K562 (cell line): ENCODE data around the gene NOL4L. TPM values are rescaled to one million over a fixed set of nuclear protein-coding genes. Genes with fewer than 3 reads are reported as not detected.

Source experiments
- ATAC-seq: fragments of 200-7000 bp; cut with Tn5 transposase; 3 replicates; pipeline ENCODE4 v1.9.1; 2020; ENCODE audit warnings: moderate library complexity
- BruUV-seq: library from RNA; stranded (reverse); fragments of 400-500 nt; replicated peaks from 2 replicates; lab custom pipeline; 2021; lab: Mats Ljungman, UMichigan
- CTCF ChIA-PET: fragments of 300-600 bp; formaldehyde crosslinking; extraction: SDS; loops from one replicate; lab custom pipeline; 2021; ENCODE audit warnings: low intra/inter-chr PET ratio; lab: Yijun Ruan, JAX
- POLR2A ChIA-PET: fragments of 300-600, 350-650 bp; sonication (Branson Sonifier 250); formaldehyde crosslinking; extraction: SDS; loops from one replicate; lab custom pipeline; 2021; ENCODE audit warnings: antibody characterized with exemption, inconsistent platforms; lab: Yijun Ruan, JAX
- DNase-seq, 4 experiments: peaks; one replicate each; pipeline versions ENCODE4 v3.0.0 to v3.0.0-alpha.2; 2011 to 2018; ENCODE audit warnings: low spot score in 3 of 4, mixed read lengths in 3 of 4; ENCODE audit errors: extremely low read depth in 1 of 4
- FAIRE-seq: peaks from 2 replicates; lab custom pipeline; 2011; peaks lifted over from hg19 to GRCh38; lab: Jason Lieb, UNC
- H2AFZ ChIP-seq: 2 replicates; pipeline ENCODE4 v1.6.0; 2011; ENCODE audit warnings: low read depth, low read length, control low read depth, inconsistent platforms
- H3K27ac ChIP-seq: fragments of 200-600 bp; 3 replicates; pipeline ENCODE4 v1.8.0; 2011; ENCODE audit warnings: low read depth, mild to moderate bottlenecking, control low read depth, inconsistent platforms, low read length, moderate library complexity, mixed read lengths; ENCODE audit errors: extremely low read depth
- H3K27me3 ChIP-seq, 2 experiments: fragments of 300-600 bp in 1 of 2; 2 replicates in 1 of 2; 3 replicates in 1 of 2; pipeline versions ENCODE4 v1.6.0 to v1.8.0; 2011; ENCODE audit warnings: inconsistent platforms in 2 of 2, low read length in 2 of 2, mild to moderate bottlenecking in 1 of 2, mixed read lengths in 1 of 2, moderate library complexity in 1 of 2; ENCODE audit not compliant: control insufficient read depth in 2 of 2, insufficient read depth in 2 of 2
- H3K36me3 ChIP-seq: fragments of 300-600 bp; 3 replicates; pipeline ENCODE4 v1.8.0; 2011; ENCODE audit warnings: mild to moderate bottlenecking, low read length, inconsistent platforms; ENCODE audit not compliant: control insufficient read depth, insufficient read depth
- H3K4me1 ChIP-seq, 2 experiments: fragments of 200-600 bp in 1 of 2; replicated peaks in 1 of 2; 2 replicates in 1 of 2; 3 replicates in 1 of 2; pipeline versions ENCODE4 v1.5.1 to v1.8.0; 2011; ENCODE audit warnings: inconsistent platforms in 2 of 2, low read length in 2 of 2, mild to moderate bottlenecking in 1 of 2, mixed read lengths in 1 of 2, moderate library complexity in 1 of 2; ENCODE audit not compliant: control insufficient read depth in 2 of 2, insufficient read depth in 2 of 2
- H3K4me2 ChIP-seq: 2 replicates; pipeline ENCODE4 v1.6.1; 2011; ENCODE audit warnings: low read length, control low read depth, inconsistent platforms, mixed read lengths; ENCODE audit not compliant: insufficient read depth
- H3K4me3 ChIP-seq: fragments of 200-600 bp; sonication (generic), shearing (Covaris generic); 2 replicates; pipeline ENCODE4 v1.5.1; 2016; ENCODE audit warnings: control low read depth, inconsistent platforms
- H3K79me2 ChIP-seq: fragments of 200-600 bp; 3 replicates; pipeline ENCODE4 v1.8.0; 2011; ENCODE audit warnings: low read length, inconsistent platforms; ENCODE audit not compliant: control insufficient read depth, insufficient read depth
- H3K9ac ChIP-seq, 2 experiments: 2 replicates each; pipeline versions ENCODE4 v1.6.0 to v1.6.1; 2011; ENCODE audit warnings: low read depth in 2 of 2, low read length in 2 of 2, control low read depth in 1 of 2, inconsistent platforms in 1 of 2, mild to moderate bottlenecking in 1 of 2, mixed read lengths in 1 of 2; ENCODE audit not compliant: insufficient read depth in 1 of 2
- H3K9me1 ChIP-seq: one replicate; pipeline ENCODE4 v1.6.0; 2011; ENCODE audit warnings: inconsistent platforms, mild to moderate bottlenecking, low read length, moderate library complexity; ENCODE audit not compliant: control insufficient read depth, insufficient read depth
- H3K9me3 ChIP-seq: replicated peaks from 2 replicates; pipeline ENCODE4 v1.5.1; 2011; ENCODE audit warnings: low read depth, low read length, inconsistent platforms; ENCODE audit not compliant: control insufficient read depth, insufficient read depth
- H4K20me1 ChIP-seq: replicated peaks from 2 replicates; pipeline ENCODE4 v1.6.1; 2011; ENCODE audit warnings: low read length, inconsistent platforms, mixed read lengths; ENCODE audit not compliant: control insufficient read depth, insufficient read depth
- BCOR ChIP-seq: fragments of 450-650 bp; IDR thresholded peaks from 2 replicates; pipeline ENCODE4 v1.6.1; 2016
- CBX1 ChIP-seq: sonication (generic); IDR thresholded peaks from 2 replicates; pipeline ENCODE4 v1.6.1; 2016; ENCODE audit warnings: antibody characterized with exemption, low read depth, mild to moderate bottlenecking
- CHD4 ChIP-seq: fragments of 200-600 bp; sonication (generic); IDR thresholded peaks from 3 replicates; pipeline ENCODE4 v1.6.1; 2012; ENCODE audit warnings: low read depth, mild to moderate bottlenecking, mixed read lengths, low read length, inconsistent platforms; ENCODE audit not compliant: insufficient read depth, insufficient replicate concordance, poor library complexity, severe bottlenecking
- GABPB1 ChIP-seq: sonication (generic); formaldehyde crosslinking; IDR thresholded peaks from 2 replicates; pipeline ENCODE4 v1.8.0; 2022; ENCODE audit warnings: mild to moderate bottlenecking, missing genetic modification reagents
- HDAC2 ChIP-seq: fragments of 450-650 bp; IDR thresholded peaks from 2 replicates; pipeline ENCODE4 v1.6.1; 2016; ENCODE audit warnings: mild to moderate bottlenecking
- HIVEP1 ChIP-seq: fragments of 250-450 bp; sonication (Bioruptor Pico); IDR thresholded peaks from 2 replicates; pipeline ENCODE4 v1.4.0; 2020; ENCODE audit warnings: mild to moderate bottlenecking
- KDM1A ChIP-seq, 2 experiments: fragments of 450-650 bp; IDR thresholded peaks; 2 replicates each; pipeline ENCODE4 v1.6.1; 2016; ENCODE audit warnings: mild to moderate bottlenecking in 2 of 2
- RBM25 ChIP-seq: fragments of 200-400 bp; formaldehyde crosslinking; IDR thresholded peaks from 2 replicates; pipeline ENCODE4 v1.6.1; 2018; ENCODE audit warnings: low read length, low read depth, moderate library complexity; ENCODE audit not compliant: severe bottlenecking
- RCOR1 ChIP-seq, 2 experiments: IDR thresholded peaks; 2 replicates each; pipeline ENCODE4 v1.6.1; 2012; ENCODE audit warnings: low read depth in 2 of 2, low read length in 2 of 2, borderline replicate concordance in 1 of 2, improper control_type of control experiment in 1 of 2
- WGBS: fragments of 100-300 bp; shearing (Covaris generic); methylation state at CpG from one replicate; pipeline ENCODE4 v1.1.6; 2016; ENCODE audit warnings: low coverage, mixed read lengths; ENCODE audit not compliant: insufficient coverage; ENCODE audit errors: missing lambda C conversion rate; 5-methylcytosine and 5-hydroxymethylcytosine counted together
- in situ Hi-C: fragments of 300-500 bp; cut with MboI; formaldehyde crosslinking; loops from 4 replicates; pipeline ENCODE4 v1.15.0; 2018; ENCODE audit warnings: inconsistent platforms, mixed read lengths
- intact Hi-C: fragments of 100-400 bp; cut with micrococcal nuclease; formaldehyde crosslinking; loops from 2 replicates; pipeline ENCODE4 v1.14.2; 2022
- polyA plus RNA-seq, 8 experiments: library from polyadenylated mRNA; depleted of rRNA in 4 of 8; stranded (reverse) in 5 of 8; unstranded in 3 of 8; fragments of >200 nt; fragmentation: Nextera tagmentation in 2 of 8; fragmentation: Illumina TruSeq in 1 of 8; extraction: Ambion mirVana in 2 of 8; extraction: Trizol in 1 of 8; gene quantifications; 2 replicates each; pipeline versions ENCODE4 v1.2.1 to v1.2.3, GENCODE V29; 2011 to 2014; ENCODE audit warnings: inconsistent platforms in 1 of 8, missing spikeins in 1 of 8
- total RNA-seq, 7 experiments: library from RNA; depleted of rRNA in 6 of 7; stranded (reverse); fragments of >200 nt in 6 of 7; fragmentation: Illumina TruSeq in 2 of 7; extraction: Trizol in 2 of 7; gene quantifications; 2 replicates each; pipeline versions ENCODE4 v1.2.1 to v1.2.3, GENCODE V29; 2011 to 2021; ENCODE audit warnings: low replicate concordance in 1 of 7
- TF ChIP-seq, protein P1 (sequence below): sonication (generic); formaldehyde crosslinking; IDR thresholded peaks from 2 replicates; pipeline ENCODE4 v1.9.0; 2022; ENCODE audit warnings: mild to moderate bottlenecking, missing genetic modification reagents

Gene NOL4L
- total and polyA plus RNA-seq, 9 of the 15 experiments (the other 6 are each of a cell fraction or from before 2014, with no cell fraction given): 5.1 to 36.2 (median 13.6) TPM

DNA sequence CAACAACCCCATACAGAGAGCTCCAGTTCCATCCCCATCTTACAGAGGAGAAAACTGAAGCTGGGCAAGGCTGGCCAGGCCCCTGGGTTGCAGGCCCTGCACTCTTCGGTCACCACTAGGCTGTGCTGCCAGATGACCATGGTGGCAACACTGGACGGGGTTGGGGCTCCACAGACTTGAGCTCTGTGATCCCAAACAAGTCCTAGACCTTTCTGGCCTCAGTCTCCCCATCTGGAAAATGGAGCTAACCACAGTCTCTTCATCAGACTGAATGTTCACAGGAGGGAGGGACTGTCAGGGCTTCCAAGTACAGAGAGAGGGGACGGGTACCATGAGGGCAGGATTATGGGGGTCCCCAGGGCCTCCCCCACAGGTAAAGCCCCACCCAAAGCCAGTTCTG, 41.3 kb upstream of the NOL4L start:
- ChIA-PET CTCF (no interaction called here), POLR2A (interaction anchor here (1.2 to 2.0 kb wide), 3 partner anchors 13 to 102 kb away, joined by 4 to 6 read pairs (median 5); no protein-coding TSS in a partner anchor)
- Histone ChIP-seq H3K36me3 (peaks cover 90% of the 10 kb centered on the region), H3K9ac (peak overlapping the region in 1 of 2 experiments; percentile 92; a peak in 2 of 4 replicates), H2AFZ (no peak overlapping the region), H3K9me3 (no peaks in the 10 kb centered on the region), H3K79me2 (peaks cover 90% of the 10 kb centered on the region), H3K9me1 (no peaks in the 10 kb centered on the region), H3K27me3 (no peaks in the 10 kb centered on the region), H3K4me2 (no peak overlapping the region), H3K27ac (no peak overlapping the region; the same call in 2 of the 3 replicates), H4K20me1 (peaks cover 13% of the 10 kb centered on the region), H3K4me3 (no peak overlapping the region), H3K4me1 (peaks cover 59 to 84% of the 10 kb centered on the region in 2 experiments)
- 94% methylated on average over 3 of the region's 3 CpGs for WGBS
- intact Hi-C loops (no loop called here), in situ Hi-C loops (loop anchor here (25.0 kb wide), 1 partner anchor 1039 kb away; no protein-coding TSS in a partner anchor)
- no peak for ATAC-seq
- TF ChIP-seq HDAC2 (0 out of 2 replicates have a peak, but pooled peaks have one; percentile 41), GABPB1 (no peak), KDM1A (IDR thresholded peaks at IDR 0.05) (peak; percentile 49 to 81), HIVEP1 (CRISPR knock-in tag) (no peak), CHD4 (peak; percentile 22), BCOR (peak; percentile 83; the same call in 1 of the 2 replicates), RBM25 (peak; percentile 85), RCOR1 (IDR thresholded peaks at IDR 0.05; ENCODE audit: borderline replicate concordance in 1 of 2, low read depth in 2 of 2, low read length in 2 of 2) (peak in 1 of 2 experiments; percentile 52; a peak in 1 of 4 replicates), CBX1 (peak; percentile 66; the same call in 1 of the 2 replicates)
- TF ChIP-seq, protein P1, sequence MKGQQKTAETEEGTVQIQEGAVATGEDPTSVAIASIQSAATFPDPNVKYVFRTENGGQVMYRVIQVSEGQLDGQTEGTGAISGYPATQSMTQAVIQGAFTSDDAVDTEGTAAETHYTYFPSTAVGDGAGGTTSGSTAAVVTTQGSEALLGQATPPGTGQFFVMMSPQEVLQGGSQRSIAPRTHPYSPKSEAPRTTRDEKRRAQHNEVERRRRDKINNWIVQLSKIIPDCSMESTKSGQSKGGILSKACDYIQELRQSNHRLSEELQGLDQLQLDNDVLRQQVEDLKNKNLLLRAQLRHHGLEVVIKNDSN: 0 out of 2 replicates have a peak, but pooled peaks have one; percentile 10
- BruUV-seq: no TSS peak
- FAIRE-seq: no peak
- DNase-seq: no peak
